HCT116 (cell line): ENCODE measurements around the gene PCDHA9. TPM values are rescaled to one million over a fixed set of nuclear protein-coding genes. Genes with fewer than 3 reads are reported as not detected.
A peak's percentile ranks its signal among the peaks of the same experiment; 100 is the strongest.

Source experiments
- ATAC-seq: fragments of 200-7000 bp; cut with Tn5 transposase; 2 replicates; pipeline ENCODE4 v1.9.1; 2020; ENCODE audit warnings: mild to moderate bottlenecking, moderate library complexity
- BruUV-seq: library from RNA; stranded (reverse); fragments of 400-500 nt; replicated peaks from 2 replicates; lab custom pipeline; 2021; lab: Mats Ljungman, UMichigan
- CTCF ChIA-PET: fragments of 300-600 bp; sonication (Branson Sonifier 250); formaldehyde crosslinking; loops from one replicate; lab custom pipeline; 2021; ENCODE audit warnings: antibody characterized with exemption; lab: Charles Lee
- POLR2A ChIA-PET: fragments of 300-600, 350-600 bp; sonication (Branson Sonifier 250); formaldehyde crosslinking; loops from one replicate; lab custom pipeline; 2021; ENCODE audit warnings: antibody characterized with exemption; lab: Charles Lee
- RAD21 ChIA-PET, 2 experiments: fragments of 300-600 bp; sonication (Branson Sonifier 250); formaldehyde crosslinking; loops; one replicate each; lab custom pipeline; 2023; ENCODE audit warnings: low total read pairs in 2 of 2; ENCODE audit not compliant: uncharacterized antibody in 2 of 2, unreplicated experiment in 2 of 2, low non-redundant PET in 1 of 2; lab: Charles Lee
- DNase-seq: peaks from one replicate; pipeline ENCODE4 v3.0.0-alpha.2; 2010; ENCODE audit warnings: low read depth, low spot score
- H2AFZ ChIP-seq: fragments of 200-600 bp; shearing (Covaris generic), sonication (generic); 2 replicates; pipeline ENCODE4 v1.6.1; 2017; ENCODE audit warnings: low read depth, mixed run types, mixed read lengths, antibody characterized with exemption, low read length; ENCODE audit not compliant: poor library complexity, severe bottlenecking
- H3K27ac ChIP-seq: 2 replicates; pipeline ENCODE4 v1.5.1; 2012; ENCODE audit warnings: low read depth, low read length
- H3K27me3 ChIP-seq: fragments of 200-600 bp; sonication (generic); 2 replicates; pipeline ENCODE4 v1.6.1; 2016; ENCODE audit warnings: mixed run types, low read length, mixed read lengths; ENCODE audit not compliant: insufficient read depth
- H3K36me3 ChIP-seq, 2 experiments: fragments of 200-500 bp in 1 of 2; fragments of 200-600 bp in 1 of 2; sonication (Bioruptor generic) in 1 of 2; sonication (generic) in 1 of 2; 2 replicates each; pipeline versions ENCODE4 v1.5.1 to v1.6.1; 2014 to 2016; ENCODE audit warnings: low read length in 2 of 2, inconsistent platforms in 1 of 2, mixed read lengths in 1 of 2, mixed run types in 1 of 2; ENCODE audit not compliant: insufficient read depth in 2 of 2, control insufficient read depth in 1 of 2
- H3K4me1 ChIP-seq, 2 experiments: fragments of 200-600 bp in 1 of 2; sonication (generic) in 1 of 2; 2 replicates each; pipeline versions ENCODE4 v1.5.1 to v1.6.1; 2012 to 2017; ENCODE audit warnings: low read length in 2 of 2, inconsistent platforms in 1 of 2, mild to moderate bottlenecking in 1 of 2, mixed read lengths in 1 of 2, mixed run types in 1 of 2, moderate library complexity in 1 of 2; ENCODE audit not compliant: insufficient read depth in 2 of 2, control insufficient read depth in 1 of 2
- H3K4me2 ChIP-seq: fragments of 200-600 bp; sonication (generic); 2 replicates; pipeline ENCODE4 v1.6.1; 2017; ENCODE audit warnings: mixed run types, low read length, mixed read lengths
- H3K4me3 ChIP-seq, 2 experiments: fragments of 200-600 bp in 1 of 2; sonication (generic) in 1 of 2; replicated peaks in 1 of 2; 2 replicates each; pipeline ENCODE4 v1.5.1; 2011 to 2016; ENCODE audit warnings: low read length in 2 of 2, control low read depth in 1 of 2, low read depth in 1 of 2, mild to moderate bottlenecking in 1 of 2, mixed read lengths in 1 of 2, mixed run types in 1 of 2
- H3K79me2 ChIP-seq: fragments of 200-600 bp; sonication (generic); 2 replicates; pipeline ENCODE4 v1.6.1; 2017; ENCODE audit warnings: mild to moderate bottlenecking, mixed run types, low read length, moderate library complexity, mixed read lengths; ENCODE audit not compliant: insufficient read depth
- H3K9ac ChIP-seq: fragments of 200-600 bp; sonication (generic); 2 replicates; pipeline ENCODE4 v1.6.1; 2016; ENCODE audit warnings: low read length, mixed read lengths
- H3K9me2 ChIP-seq: fragments of 200-600 bp; sonication (generic), shearing (Covaris generic); 2 replicates; pipeline ENCODE4 v1.6.1; 2017; ENCODE audit warnings: mixed run types, mild to moderate bottlenecking, moderate library complexity; ENCODE audit not compliant: insufficient read depth
- H3K9me3 ChIP-seq, 2 experiments: fragments of 200-500 bp in 1 of 2; fragments of 200-600 bp in 1 of 2; sonication (Bioruptor generic) in 1 of 2; sonication (generic) in 1 of 2; 2 replicates each; pipeline ENCODE4 v1.6.1; 2014 to 2017; ENCODE audit warnings: low read length in 2 of 2, mixed read lengths in 2 of 2, inconsistent platforms in 1 of 2, low read depth in 1 of 2, mild to moderate bottlenecking in 1 of 2, mixed run types in 1 of 2, moderate library complexity in 1 of 2; ENCODE audit not compliant: control insufficient read depth in 1 of 2, insufficient read depth in 1 of 2
- H4K20me1 ChIP-seq: fragments of 200-600 bp; sonication (generic), shearing (Covaris generic); 2 replicates; pipeline ENCODE4 v1.6.1; 2017; ENCODE audit warnings: mixed run types, mild to moderate bottlenecking, moderate library complexity; ENCODE audit not compliant: insufficient read depth
- EGR1 ChIP-seq: IDR thresholded peaks from 2 replicates; pipeline ENCODE4 v1.6.1; 2012; ENCODE audit warnings: low read depth
- FOSL1 ChIP-seq: IDR thresholded peaks from 2 replicates; pipeline ENCODE4 v1.6.1; 2012; ENCODE audit warnings: low read depth
- intact Hi-C: fragments of 100-400 bp; cut with micrococcal nuclease; formaldehyde crosslinking; loops from 2 replicates; pipeline ENCODE4 v1.10.0; 2022
- total RNA-seq: library from RNA; stranded (reverse); gene quantifications from one replicate; pipeline ENCODE4 v1.2.1, GENCODE V29; 2021; ENCODE audit not compliant: unreplicated experiment
- TF ChIP-seq, protein P1 (sequence below), 3 experiments: fragments of 200-600 bp in 1 of 3; sonication (generic) in 1 of 3; IDR thresholded peaks in 2 of 3; conservative IDR thresholded peaks in 1 of 3; 2 replicates each; pipeline ENCODE4 v1.5.1; 2012 to 2017; ENCODE audit warnings: low read depth in 2 of 3, low read length in 2 of 3, antibody characterized with exemption in 1 of 3, borderline replicate concordance in 1 of 3, control low read depth in 1 of 3, mild to moderate bottlenecking in 1 of 3, mixed read lengths in 1 of 3, mixed run types in 1 of 3, moderate library complexity in 1 of 3; ENCODE audit not compliant: insufficient read depth in 1 of 3
- TF ChIP-seq, protein P2 (sequence below): IDR thresholded peaks from 2 replicates; pipeline ENCODE4 v1.6.1; 2012; ENCODE audit warnings: low read depth

Gene PCDHA9
- total RNA-seq, 1 experiment from 2014 or later, result not detected

DNA sequence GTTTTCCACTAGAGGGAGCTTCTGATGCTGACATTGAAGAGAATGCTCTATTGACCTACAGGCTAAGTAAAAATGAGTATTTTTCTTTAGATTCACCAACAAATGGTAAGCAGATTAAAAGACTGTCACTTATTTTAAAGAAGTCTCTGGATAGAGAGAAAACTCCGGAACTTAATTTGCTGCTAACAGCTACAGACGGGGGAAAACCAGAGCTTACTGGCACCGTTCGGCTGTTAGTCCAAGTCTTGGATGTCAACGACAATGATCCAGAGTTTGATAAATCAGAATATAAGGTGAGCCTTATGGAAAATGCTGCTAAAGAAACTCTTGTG lies 21.3 kb downstream of the PCDHA9 start:
- no peaks in the 10 kb centered on the region for H3K36me3 ChIP-seq
- H3K9me2 ChIP-seq, result no peaks in the 10 kb centered on the region
- intact Hi-C loops, result no loop called here
- H3K9ac ChIP-seq, result no peak overlapping the region
- CTCF ChIA-PET, result interaction anchor here (1.0 to 3.0 kb wide), 2 partner anchors 10 to 171 kb away, joined by 3 to 21 read pairs; no protein-coding TSS in a partner anchor
- no peak overlapping the region for H3K4me2 ChIP-seq
- no TSS peak for BruUV-seq
- H3K9me3 ChIP-seq, result no peaks in the 10 kb centered on the region
- H4K20me1 ChIP-seq, result no peaks in the 10 kb centered on the region
- RAD21 ChIA-PET, result interaction anchor here in 1 of 2 experiments (1.4 kb wide), 1 partner anchor 171 kb away, joined by 4 read pairs; no protein-coding TSS in a partner anchor
- no peak overlapping the region for H3K4me3 ChIP-seq
- no peak overlapping the region for H3K27ac ChIP-seq
- H3K79me2 ChIP-seq, result no peaks in the 10 kb centered on the region
- POLR2A ChIA-PET, result interaction anchor here (1.2 kb wide), 1 partner anchor 171 kb away, joined by 4 read pairs; no protein-coding TSS in a partner anchor
- H3K4me1 ChIP-seq, result no peaks in the 10 kb centered on the region
- no peaks in the 10 kb centered on the region for H3K27me3 ChIP-seq
- TF ChIP-seq, protein P1, sequence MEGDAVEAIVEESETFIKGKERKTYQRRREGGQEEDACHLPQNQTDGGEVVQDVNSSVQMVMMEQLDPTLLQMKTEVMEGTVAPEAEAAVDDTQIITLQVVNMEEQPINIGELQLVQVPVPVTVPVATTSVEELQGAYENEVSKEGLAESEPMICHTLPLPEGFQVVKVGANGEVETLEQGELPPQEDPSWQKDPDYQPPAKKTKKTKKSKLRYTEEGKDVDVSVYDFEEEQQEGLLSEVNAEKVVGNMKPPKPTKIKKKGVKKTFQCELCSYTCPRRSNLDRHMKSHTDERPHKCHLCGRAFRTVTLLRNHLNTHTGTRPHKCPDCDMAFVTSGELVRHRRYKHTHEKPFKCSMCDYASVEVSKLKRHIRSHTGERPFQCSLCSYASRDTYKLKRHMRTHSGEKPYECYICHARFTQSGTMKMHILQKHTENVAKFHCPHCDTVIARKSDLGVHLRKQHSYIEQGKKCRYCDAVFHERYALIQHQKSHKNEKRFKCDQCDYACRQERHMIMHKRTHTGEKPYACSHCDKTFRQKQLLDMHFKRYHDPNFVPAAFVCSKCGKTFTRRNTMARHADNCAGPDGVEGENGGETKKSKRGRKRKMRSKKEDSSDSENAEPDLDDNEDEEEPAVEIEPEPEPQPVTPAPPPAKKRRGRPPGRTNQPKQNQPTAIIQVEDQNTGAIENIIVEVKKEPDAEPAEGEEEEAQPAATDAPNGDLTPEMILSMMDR (IDR thresholded peaks at IDR 0.05 in 2 of 3, conservative IDR thresholded peaks at IDR 0.05 in 1 of 3; ENCODE audit: borderline replicate concordance in 1 of 3, insufficient read depth in 1 of 3, low read depth in 2 of 3, low read length in 2 of 3), result peak in 2 of 3 experiments; percentile 28 to 34; a peak in 3 of 6 replicates
- TF ChIP-seq EGR1, result no peak
- TF ChIP-seq, all 23 proteins: peak for 1
- no peak overlapping the region for H2AFZ ChIP-seq
- ATAC-seq (no peak), DNase-seq (peak; percentile 10)

DNA sequence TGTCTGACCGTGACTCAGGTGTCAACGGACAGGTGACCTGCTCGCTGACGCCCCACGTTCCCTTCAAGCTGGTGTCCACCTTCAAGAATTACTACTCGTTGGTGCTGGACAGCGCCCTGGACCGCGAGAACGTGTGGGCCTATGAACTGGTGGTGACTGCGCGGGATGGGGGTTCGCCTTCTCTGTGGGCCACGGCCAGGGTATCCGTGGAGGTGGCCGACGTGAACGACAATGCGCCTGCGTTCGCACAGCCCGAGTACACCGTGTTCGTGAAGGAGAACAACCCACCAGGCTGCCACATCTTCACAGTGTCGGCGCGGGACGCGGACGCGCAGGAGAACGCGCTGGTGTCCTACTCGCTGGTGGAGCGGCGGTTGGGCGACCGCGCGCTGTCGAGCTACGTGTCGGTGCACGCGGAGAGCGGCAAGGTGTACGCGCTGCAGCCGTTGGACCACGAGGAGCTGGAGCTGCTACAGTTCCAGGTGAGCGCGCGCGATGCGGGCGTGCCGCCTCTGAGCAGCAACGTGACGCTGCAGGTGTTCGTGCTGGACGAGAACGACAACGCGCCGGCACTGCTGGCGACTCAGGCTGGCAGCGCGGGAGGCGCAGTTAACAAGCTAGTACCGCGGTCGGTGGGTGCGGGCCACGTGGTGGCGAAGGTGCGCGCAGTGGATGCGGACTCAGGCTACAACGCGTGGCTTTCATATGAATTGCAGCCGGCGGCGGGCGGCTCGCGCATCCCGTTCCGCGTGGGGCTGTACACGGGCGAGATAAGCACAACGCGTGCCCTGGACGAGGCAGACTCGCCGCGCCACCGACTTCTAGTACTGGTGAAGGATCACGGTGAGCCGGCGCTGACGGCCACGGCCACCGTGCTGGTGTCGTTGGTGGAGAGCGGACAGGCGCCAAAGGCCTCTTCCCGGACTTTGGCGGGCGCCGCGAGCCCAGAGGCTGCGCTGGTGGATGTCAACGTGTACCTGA lies 22.3 kb downstream of the PCDHA9 start:
- RAD21 ChIA-PET, result no interaction called here
- Histone ChIP-seq H3K79me2 (no peaks in the 10 kb centered on the region), H3K9me2 (no peaks in the 10 kb centered on the region), H3K4me3 (no peak overlapping the region), H4K20me1 (no peaks in the 10 kb centered on the region), H3K27me3 (no peaks in the 10 kb centered on the region), H2AFZ (no peak overlapping the region), H3K4me1 (no peaks in the 10 kb centered on the region), H3K36me3 (no peaks in the 10 kb centered on the region), H3K27ac (no peak overlapping the region), H3K4me2 (no peak overlapping the region), H3K9me3 (no peaks in the 10 kb centered on the region), H3K9ac (no peak overlapping the region)
- CTCF ChIA-PET, result interaction anchor here (3.0 kb wide), 1 partner anchor 170 kb away, joined by 21 read pairs; no protein-coding TSS in a partner anchor
- DNase-seq (no peak), ATAC-seq (no peak)
- intact Hi-C loops, result no loop called here
- TF ChIP-seq FOSL1, result no peak
- TF ChIP-seq, protein P2, sequence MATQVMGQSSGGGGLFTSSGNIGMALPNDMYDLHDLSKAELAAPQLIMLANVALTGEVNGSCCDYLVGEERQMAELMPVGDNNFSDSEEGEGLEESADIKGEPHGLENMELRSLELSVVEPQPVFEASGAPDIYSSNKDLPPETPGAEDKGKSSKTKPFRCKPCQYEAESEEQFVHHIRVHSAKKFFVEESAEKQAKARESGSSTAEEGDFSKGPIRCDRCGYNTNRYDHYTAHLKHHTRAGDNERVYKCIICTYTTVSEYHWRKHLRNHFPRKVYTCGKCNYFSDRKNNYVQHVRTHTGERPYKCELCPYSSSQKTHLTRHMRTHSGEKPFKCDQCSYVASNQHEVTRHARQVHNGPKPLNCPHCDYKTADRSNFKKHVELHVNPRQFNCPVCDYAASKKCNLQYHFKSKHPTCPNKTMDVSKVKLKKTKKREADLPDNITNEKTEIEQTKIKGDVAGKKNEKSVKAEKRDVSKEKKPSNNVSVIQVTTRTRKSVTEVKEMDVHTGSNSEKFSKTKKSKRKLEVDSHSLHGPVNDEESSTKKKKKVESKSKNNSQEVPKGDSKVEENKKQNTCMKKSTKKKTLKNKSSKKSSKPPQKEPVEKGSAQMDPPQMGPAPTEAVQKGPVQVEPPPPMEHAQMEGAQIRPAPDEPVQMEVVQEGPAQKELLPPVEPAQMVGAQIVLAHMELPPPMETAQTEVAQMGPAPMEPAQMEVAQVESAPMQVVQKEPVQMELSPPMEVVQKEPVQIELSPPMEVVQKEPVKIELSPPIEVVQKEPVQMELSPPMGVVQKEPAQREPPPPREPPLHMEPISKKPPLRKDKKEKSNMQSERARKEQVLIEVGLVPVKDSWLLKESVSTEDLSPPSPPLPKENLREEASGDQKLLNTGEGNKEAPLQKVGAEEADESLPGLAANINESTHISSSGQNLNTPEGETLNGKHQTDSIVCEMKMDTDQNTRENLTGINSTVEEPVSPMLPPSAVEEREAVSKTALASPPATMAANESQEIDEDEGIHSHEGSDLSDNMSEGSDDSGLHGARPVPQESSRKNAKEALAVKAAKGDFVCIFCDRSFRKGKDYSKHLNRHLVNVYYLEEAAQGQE, result peak; percentile 22
- POLR2A ChIA-PET, result interaction anchor here (1.2 kb wide), 1 partner anchor 170 kb away, joined by 4 read pairs; no protein-coding TSS in a partner anchor
- no TSS peak for BruUV-seq
